Measurements from ENCODE around the gene LRRTM4. TPM values are rescaled to one million over a fixed set of nuclear protein-coding genes. Genes with fewer than 3 reads are reported as not detected.
"Not testable (repeated sequence)": the region's sequence is repeated elsewhere in the genome, so short reads cannot be mapped to it uniquely, and the experiment has no call there.

LRRTM4 gene
- polyA plus RNA-seq, 1 donor from 2014 or later: 37.1 TPM

- not testable (repeated sequence) for H3K4me2 ChIP-seq (ENCODE audit: low read length); H3K9ac ChIP-seq (ENCODE audit: low read length); H3K36me3 ChIP-seq (ENCODE audit: insufficient read depth, low read length); H3K4me3 ChIP-seq (ENCODE audit: low read length); H3K9me2 ChIP-seq (ENCODE audit: insufficient read depth, low read length); H3F3A ChIP-seq (ENCODE audit: insufficient read depth, low read length, poor library complexity, severe bottlenecking); H3K27ac ChIP-seq (ENCODE audit: low read length); H3K27me3 ChIP-seq (ENCODE audit: insufficient read depth, low read depth, low read length); H3K9me3 ChIP-seq (ENCODE audit: low read length); H4K20me1 ChIP-seq (ENCODE audit: insufficient read depth); H2AFZ ChIP-seq (ENCODE audit: low read depth, low read length); H3K79me2 ChIP-seq (replicated peaks; ENCODE audit: insufficient read depth, low read length)
Measured at GRCh38 chr2:77088424-77088823, 433.8 kb downstream of the LRRTM4 start.

- Histone ChIP-seq H3F3A (ENCODE audit: insufficient read depth, low read length, poor library complexity, severe bottlenecking) (no peaks in the 10 kb centered on the region), H3K36me3 (ENCODE audit: insufficient read depth, low read length) (no peaks in the 10 kb centered on the region), H3K4me3 (ENCODE audit: low read length) (no peak overlapping the region), H3K9me3 (ENCODE audit: low read length) (no peaks in the 10 kb centered on the region), H3K9ac (ENCODE audit: low read length) (no peak overlapping the region), H3K27ac (ENCODE audit: low read length) (no peak overlapping the region), H3K27me3 (ENCODE audit: insufficient read depth, low read depth, low read length) (no peaks in the 10 kb centered on the region), H3K9me2 (ENCODE audit: insufficient read depth, low read length) (no peaks in the 10 kb centered on the region), H3K79me2 (replicated peaks; ENCODE audit: insufficient read depth, low read length) (no peaks in the 10 kb centered on the region), H4K20me1 (ENCODE audit: insufficient read depth) (no peaks in the 10 kb centered on the region), H2AFZ (ENCODE audit: low read depth, low read length) (no peak overlapping the region), H3K4me2 (ENCODE audit: low read length) (no peak overlapping the region)
- TF ChIP-seq REST (IDR thresholded peaks at IDR 0.05; ENCODE audit: borderline replicate concordance) (no peak), TAF1 (IDR thresholded peaks at IDR 0.05; ENCODE audit: low read depth) (no peak), MXI1 (conservative IDR thresholded peaks at IDR 0.05; ENCODE audit: poor library complexity, severe bottlenecking) (no peak), POLR2AphosphoS5 (IDR thresholded peaks at IDR 0.05) (peak; percentile 74), SMC3 (conservative IDR thresholded peaks at IDR 0.05; ENCODE audit: poor library complexity) (no peak), EP300 (conservative IDR thresholded peaks at IDR 0.05; ENCODE audit: poor library complexity, severe bottlenecking) (peak; percentile 79), EZH2 (IDR thresholded peaks at IDR 0.05; ENCODE audit: borderline replicate concordance, insufficient read depth, low read length, poor library complexity, severe bottlenecking) (no peak), CTCF (IDR thresholded peaks at IDR 0.05; ENCODE audit: poor library complexity, severe bottlenecking) (no peak), RAD21 (conservative IDR thresholded peaks at IDR 0.05) (no peak)
Measured at GRCh38 chr2:77087987-77088414, 434.2 kb downstream of the LRRTM4 start.

- Histone ChIP-seq H3K4me2 (ENCODE audit: low read length) (no peak overlapping the region), H3K27me3 (ENCODE audit: insufficient read depth, low read depth, low read length) (no peaks in the 10 kb centered on the region), H3F3A (ENCODE audit: insufficient read depth, low read length, poor library complexity, severe bottlenecking) (no peaks in the 10 kb centered on the region), H4K20me1 (ENCODE audit: insufficient read depth) (no peaks in the 10 kb centered on the region), H3K27ac (ENCODE audit: low read length) (no peak overlapping the region), H3K36me3 (ENCODE audit: insufficient read depth, low read length) (no peaks in the 10 kb centered on the region), H3K79me2 (replicated peaks; ENCODE audit: insufficient read depth, low read length) (no peaks in the 10 kb centered on the region), H3K9me2 (ENCODE audit: insufficient read depth, low read length) (no peaks in the 10 kb centered on the region), H3K4me3 (ENCODE audit: low read length) (no peak overlapping the region), H2AFZ (ENCODE audit: low read depth, low read length) (no peak overlapping the region), H3K9ac (ENCODE audit: low read length) (no peak overlapping the region), H3K9me3 (ENCODE audit: low read length) (no peaks in the 10 kb centered on the region)
- TF ChIP-seq MXI1 (conservative IDR thresholded peaks at IDR 0.05; ENCODE audit: poor library complexity, severe bottlenecking) (no peak), RAD21 (conservative IDR thresholded peaks at IDR 0.05) (no peak), POLR2AphosphoS5 (IDR thresholded peaks at IDR 0.05) (no peak), REST (IDR thresholded peaks at IDR 0.05; ENCODE audit: borderline replicate concordance) (no peak), EZH2 (IDR thresholded peaks at IDR 0.05; ENCODE audit: borderline replicate concordance, insufficient read depth, low read length, poor library complexity, severe bottlenecking) (no peak), EP300 (conservative IDR thresholded peaks at IDR 0.05; ENCODE audit: poor library complexity, severe bottlenecking) (no peak), TAF1 (IDR thresholded peaks at IDR 0.05; ENCODE audit: low read depth) (no peak), CTCF (IDR thresholded peaks at IDR 0.05; ENCODE audit: poor library complexity, severe bottlenecking) (no peak), SMC3 (conservative IDR thresholded peaks at IDR 0.05; ENCODE audit: poor library complexity) (no peak)
Measured at GRCh38 chr2:77086478-77086877, 435.7 kb downstream of the LRRTM4 start.
